SK-N-MC (cell line): Measurements from ENCODE around the gene C11orf87.
A peak's percentile ranks its signal among the peaks of the same experiment; 100 is the strongest.

Experiments
- DNase-seq: peaks from one replicate; pipeline ENCODE4 v3.0.0-alpha.2; 2011; ENCODE audit warnings: low read depth, low spot score
- H3K27ac ChIP-seq: fragments of 200-600 bp; sonication (generic); 2 replicates; pipeline ENCODE4 v1.5.1; 2016; ENCODE audit warnings: mixed run types
- H3K36me3 ChIP-seq: fragments of 200-600 bp; sonication (generic); 2 replicates; pipeline ENCODE4 v1.6.1; 2017; ENCODE audit warnings: antibody characterized with exemption, low read length, mixed read lengths; ENCODE audit not compliant: insufficient read depth
- H3K4me3 ChIP-seq: fragments of 200-600 bp; sonication (generic); 2 replicates; pipeline ENCODE4 v1.5.1; 2016
- H3K9ac ChIP-seq: fragments of 200-600 bp; sonication (generic); 2 replicates; pipeline ENCODE4 v1.8.0; 2017; ENCODE audit warnings: mixed run types, mixed read lengths; ENCODE audit not compliant: insufficient read length
- H3K9me3 ChIP-seq: fragments of 200-600 bp; sonication (generic); 2 replicates; pipeline ENCODE4 v1.6.1; 2017; ENCODE audit warnings: low read depth, mild to moderate bottlenecking, antibody characterized with exemption, low read length, moderate library complexity, mixed read lengths
- EZH2 ChIP-seq: fragments of 200-600 bp; sonication (generic); IDR thresholded peaks from one replicate; pipeline ENCODE4 v1.6.1; 2017; ENCODE audit warnings: antibody characterized with exemption
- FOXP2 ChIP-seq: optimal IDR thresholded peaks from 2 replicates; pipeline ENCODE3; 2011; ENCODE audit warnings: mild to moderate bottlenecking, moderate library complexity; ENCODE audit not compliant: insufficient read depth; ENCODE audit errors: extremely low read length, control extremely low read depth
- POLR2AphosphoS5 ChIP-seq: IDR thresholded peaks from 2 replicates; pipeline ENCODE4 v1.6.1; 2012; ENCODE audit warnings: mild to moderate bottlenecking, low read depth, low read length, borderline replicate concordance

Gene C11orf87

GRCh38 chr11:109390752-109391151 lies 31.2 kb upstream of the C11orf87 start:
- no peak for DNase-seq
- Histone ChIP-seq H3K27ac (no peak overlapping the region), H3K9me3 (no peaks in the 10 kb centered on the region), H3K36me3 (no peaks in the 10 kb centered on the region), H3K4me3 (no peak overlapping the region), H3K9ac (no peak overlapping the region)
- TF ChIP-seq FOXP2 (no peak), POLR2AphosphoS5 (no peak), EZH2 (no peak)

GRCh38 chr11:109401545-109401944 lies 20.4 kb upstream of the C11orf87 start:
- no peak for DNase-seq
- no peak overlapping the region for H3K9ac ChIP-seq
- H3K4me3 ChIP-seq = no peak overlapping the region
- H3K9me3 ChIP-seq = no peaks in the 10 kb centered on the region
- TF ChIP-seq POLR2AphosphoS5 (no peak), EZH2 (no peak), FOXP2 (no peak)
- no peak overlapping the region for H3K27ac ChIP-seq
- no peaks in the 10 kb centered on the region for H3K36me3 ChIP-seq

- Histone ChIP-seq H3K4me3 (no peak overlapping the region), H3K27ac (no peak overlapping the region), H3K9ac (no peak overlapping the region), H3K36me3 (no peaks in the 10 kb centered on the region), H3K9me3 (no peaks in the 10 kb centered on the region)
- TF ChIP-seq POLR2AphosphoS5 (no peak), FOXP2 (no peak), EZH2 (no peak)
- DNase-seq = no peak
These were observed 16.3 kb upstream of the C11orf87 start for GRCh38 chr11:109405671-109406070.

GRCh38 chr11:109416601-109417000 lies 5.4 kb upstream of the C11orf87 start:
- Histone ChIP-seq H3K27ac (no peak overlapping the region), H3K9ac (no peak overlapping the region), H3K4me3 (no peak overlapping the region), H3K36me3 (no peaks in the 10 kb centered on the region), H3K9me3 (no peaks in the 10 kb centered on the region)
- no peak for DNase-seq
- no peak for TF ChIP-seq POLR2AphosphoS5

- TF ChIP-seq EZH2 = peak; percentile 50
- no peak for TF ChIP-seq POLR2AphosphoS5
- Histone ChIP-seq H3K27ac (no peak overlapping the region), H3K9ac (no peak overlapping the region), H3K36me3 (no peaks in the 10 kb centered on the region), H3K4me3 (peak overlapping the region; percentile 73), H3K9me3 (no peaks in the 10 kb centered on the region)
- no peak for DNase-seq
These were observed 978 bp downstream of the C11orf87 start for GRCh38 chr11:109422870-109423465.

- no peak overlapping the region for H3K9ac ChIP-seq
- no peaks in the 10 kb centered on the region for H3K36me3 ChIP-seq
- no peaks in the 10 kb centered on the region for H3K9me3 ChIP-seq
- H3K27ac ChIP-seq = no peak overlapping the region
- H3K4me3 ChIP-seq = peak overlapping the region; percentile 73
- DNase-seq = no peak
- TF ChIP-seq POLR2AphosphoS5 (no peak), EZH2 (no peak), FOXP2 (no peak)
These were observed 1.6 kb downstream of the C11orf87 start for GRCh38 chr11:109423466-109424190.

- Histone ChIP-seq H3K36me3 (no peaks in the 10 kb centered on the region), H3K9ac (no peak overlapping the region), H3K9me3 (no peaks in the 10 kb centered on the region), H3K4me3 (no peak overlapping the region), H3K27ac (no peak overlapping the region)
- no peak for DNase-seq
- no peak for TF ChIP-seq FOXP2
- no peak for TF ChIP-seq POLR2AphosphoS5
- no peak for TF ChIP-seq EZH2
These were observed 2.9 kb downstream of the C11orf87 start for GRCh38 chr11:109424901-109425300.

- H3K36me3 ChIP-seq = no peaks in the 10 kb centered on the region
- H3K27ac ChIP-seq = no peak overlapping the region
- no peak overlapping the region for H3K9ac ChIP-seq
- H3K4me3 ChIP-seq = no peak overlapping the region
- H3K9me3 ChIP-seq = no peaks in the 10 kb centered on the region
- no peak for DNase-seq
- TF ChIP-seq EZH2 (no peak), POLR2AphosphoS5 (no peak), FOXP2 (no peak)
These were observed 3.6 kb downstream of the C11orf87 start for GRCh38 chr11:109425554-109425953.

GRCh38 chr11:109426442-109427240 lies 4.7 kb downstream of the C11orf87 start:
- TF ChIP-seq FOXP2 = no peak
- TF ChIP-seq POLR2AphosphoS5 = no peak
- no peak for TF ChIP-seq EZH2
- Histone ChIP-seq H3K9me3 (no peaks in the 10 kb centered on the region), H3K27ac (no peak overlapping the region), H3K4me3 (no peak overlapping the region), H3K9ac (no peak overlapping the region), H3K36me3 (no peaks in the 10 kb centered on the region)
- DNase-seq = no peak
